SU-DHL-6 (cell line): ENCODE data around the gene CATSPERE.

ENCODE experiments used
- EZH2phosphoT487 ChIP-seq: fragments of 200-600 bp; sonication (generic), shearing (Covaris generic); conservative IDR thresholded peaks from 2 replicates; pipeline ENCODE4 v1.6.1; 2018; ENCODE audit warnings: mild to moderate bottlenecking, antibody characterized with exemption, low read length, moderate library complexity, mixed read lengths
- TF ChIP-seq, protein P1 (sequence below): fragments of 200-600 bp; sonication (generic); IDR thresholded peaks from one replicate; pipeline ENCODE4 v1.5.1; 2017; ENCODE audit warnings: antibody characterized with exemption, mild to moderate bottlenecking, low read length, moderate library complexity; ENCODE audit not compliant: insufficient read depth, poor library complexity, severe bottlenecking

DNA sequence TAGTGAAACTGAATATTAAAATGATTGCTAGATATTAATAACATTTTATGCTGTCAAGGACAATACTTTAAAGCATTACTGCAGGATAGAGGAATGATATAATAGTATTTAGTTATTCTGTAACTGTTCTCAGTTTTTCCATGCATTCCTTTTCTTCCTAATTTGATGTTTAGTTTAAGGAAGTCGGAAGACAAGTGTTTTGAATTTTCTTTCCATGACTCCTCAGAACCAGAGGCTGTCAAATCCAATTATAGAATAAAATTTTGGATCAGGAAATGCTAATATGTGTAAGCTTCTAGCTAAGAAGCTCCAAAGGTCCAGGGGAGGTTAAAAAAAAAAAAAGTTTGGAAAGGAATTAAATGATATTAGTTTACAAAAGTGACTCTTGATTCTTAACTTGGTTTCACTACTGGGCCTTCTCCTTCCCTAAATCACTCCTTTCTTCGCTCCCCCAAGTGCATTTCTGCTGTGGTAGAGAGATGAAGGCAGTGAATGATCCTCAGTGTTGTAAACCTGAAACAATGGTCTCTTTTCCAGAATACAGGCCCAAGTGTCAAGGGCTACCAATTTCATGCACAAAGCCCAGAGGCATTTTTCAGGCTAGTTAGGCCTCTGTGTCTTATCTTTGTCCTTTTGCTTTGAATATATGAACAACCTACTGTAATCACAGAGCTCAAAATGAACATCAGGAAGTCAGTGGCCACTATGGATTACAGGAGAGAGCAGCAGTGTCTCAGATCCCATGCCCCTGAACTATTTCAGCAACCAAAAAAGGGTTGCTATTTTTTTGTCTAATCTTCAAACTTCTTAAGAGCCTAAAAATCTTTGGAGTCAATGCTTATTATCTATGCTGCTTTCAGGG, 15.5 kb upstream of the CATSPERE start:
- TF ChIP-seq, protein P1, sequence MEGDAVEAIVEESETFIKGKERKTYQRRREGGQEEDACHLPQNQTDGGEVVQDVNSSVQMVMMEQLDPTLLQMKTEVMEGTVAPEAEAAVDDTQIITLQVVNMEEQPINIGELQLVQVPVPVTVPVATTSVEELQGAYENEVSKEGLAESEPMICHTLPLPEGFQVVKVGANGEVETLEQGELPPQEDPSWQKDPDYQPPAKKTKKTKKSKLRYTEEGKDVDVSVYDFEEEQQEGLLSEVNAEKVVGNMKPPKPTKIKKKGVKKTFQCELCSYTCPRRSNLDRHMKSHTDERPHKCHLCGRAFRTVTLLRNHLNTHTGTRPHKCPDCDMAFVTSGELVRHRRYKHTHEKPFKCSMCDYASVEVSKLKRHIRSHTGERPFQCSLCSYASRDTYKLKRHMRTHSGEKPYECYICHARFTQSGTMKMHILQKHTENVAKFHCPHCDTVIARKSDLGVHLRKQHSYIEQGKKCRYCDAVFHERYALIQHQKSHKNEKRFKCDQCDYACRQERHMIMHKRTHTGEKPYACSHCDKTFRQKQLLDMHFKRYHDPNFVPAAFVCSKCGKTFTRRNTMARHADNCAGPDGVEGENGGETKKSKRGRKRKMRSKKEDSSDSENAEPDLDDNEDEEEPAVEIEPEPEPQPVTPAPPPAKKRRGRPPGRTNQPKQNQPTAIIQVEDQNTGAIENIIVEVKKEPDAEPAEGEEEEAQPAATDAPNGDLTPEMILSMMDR, result no peak
- no peak for TF ChIP-seq EZH2phosphoT487
